Activated naive CD8-positive, alpha-beta T cell treated with anti-CD3 and anti-CD28 coated beads, Interleukin-2, amount 50 U/mL, for 24 hours (primary cell): ENCODE data around the gene FBXL15.

Experiments used
- ATAC-seq: fragments of 150-1000 bp; cut with Tn5 transposase; one replicate; pipeline ENCODE4 v1.10.0; 2021
- DNase-seq: peaks from one replicate; pipeline ENCODE4 v3.0.0; 2021
- H3K27ac Mint-ChIP-seq: one replicate; pipeline ENCODE4 v1.8.0; 2021; ENCODE audit warnings: mild to moderate bottlenecking, mixed read lengths
- H3K27me3 Mint-ChIP-seq: one replicate; pipeline ENCODE4 v1.8.0; 2021; ENCODE audit warnings: mixed read lengths
- H3K36me3 Mint-ChIP-seq: one replicate; pipeline ENCODE4 v1.8.0; 2021; ENCODE audit warnings: low read depth, mixed read lengths
- H3K4me1 Mint-ChIP-seq: one replicate; pipeline ENCODE4 v1.8.0; 2021; ENCODE audit warnings: mixed read lengths
- H3K4me3 Mint-ChIP-seq: one replicate; pipeline ENCODE4 v1.8.0; 2021; ENCODE audit warnings: mild to moderate bottlenecking, moderate library complexity, mixed read lengths
- H3K9me3 Mint-ChIP-seq: one replicate; pipeline ENCODE4 v1.8.0; 2021; ENCODE audit warnings: mixed read lengths

FBXL15 gene

DNA sequence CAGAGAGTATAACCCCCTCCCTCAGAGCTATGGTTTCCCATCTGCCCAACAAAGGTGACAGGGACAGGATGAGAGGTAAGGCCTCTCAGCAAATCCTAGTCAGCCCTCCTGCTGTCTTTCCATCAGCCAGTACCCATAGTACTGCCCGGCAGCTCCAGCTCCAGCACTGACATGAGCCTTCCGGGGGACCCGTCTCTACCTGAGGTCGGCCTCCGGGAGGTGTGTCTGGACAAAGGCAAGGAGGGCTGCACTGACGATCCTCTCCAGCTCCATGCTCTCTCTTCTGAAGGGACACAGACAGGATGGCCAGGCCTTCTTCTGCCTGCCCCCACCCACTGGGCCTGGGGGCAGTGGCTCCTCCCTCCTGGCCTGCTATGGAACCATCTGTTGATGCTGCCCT lies 4.3 kb downstream of the FBXL15 start:
- peaks cover 41% of the 10 kb centered on the region for H3K4me1 Mint-ChIP-seq
- ATAC-seq (no peak), DNase-seq (no peak)
- peaks cover 2% of the 10 kb centered on the region for H3K27me3 Mint-ChIP-seq
- no peak overlapping the region for H3K4me3 Mint-ChIP-seq
- peaks cover 8% of the 10 kb centered on the region for H3K36me3 Mint-ChIP-seq
- H3K27ac Mint-ChIP-seq: no peak overlapping the region
- H3K9me3 Mint-ChIP-seq: no peaks in the 10 kb centered on the region

DNA sequence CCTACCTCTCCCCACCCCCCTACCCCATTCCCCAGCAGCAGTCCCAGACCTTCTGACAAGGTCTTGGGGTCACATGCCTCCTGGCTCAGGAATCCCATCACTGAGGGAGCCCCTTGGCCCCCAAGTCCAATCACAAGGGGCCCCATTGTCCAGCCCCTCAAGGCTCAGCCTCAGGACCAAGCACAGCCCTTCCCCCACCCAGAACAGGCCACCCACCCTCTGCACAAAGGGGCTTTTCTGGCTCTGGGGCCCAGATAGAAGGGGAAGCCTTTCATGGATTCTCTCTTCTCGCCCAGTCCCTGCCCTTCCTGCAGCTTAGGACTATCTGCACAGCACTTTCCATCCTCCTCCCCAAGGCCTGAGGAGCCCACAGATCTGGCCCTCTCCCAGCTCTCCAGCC lies 4.8 kb downstream of the FBXL15 start:
- H3K4me3 Mint-ChIP-seq: no peak overlapping the region

DNA sequence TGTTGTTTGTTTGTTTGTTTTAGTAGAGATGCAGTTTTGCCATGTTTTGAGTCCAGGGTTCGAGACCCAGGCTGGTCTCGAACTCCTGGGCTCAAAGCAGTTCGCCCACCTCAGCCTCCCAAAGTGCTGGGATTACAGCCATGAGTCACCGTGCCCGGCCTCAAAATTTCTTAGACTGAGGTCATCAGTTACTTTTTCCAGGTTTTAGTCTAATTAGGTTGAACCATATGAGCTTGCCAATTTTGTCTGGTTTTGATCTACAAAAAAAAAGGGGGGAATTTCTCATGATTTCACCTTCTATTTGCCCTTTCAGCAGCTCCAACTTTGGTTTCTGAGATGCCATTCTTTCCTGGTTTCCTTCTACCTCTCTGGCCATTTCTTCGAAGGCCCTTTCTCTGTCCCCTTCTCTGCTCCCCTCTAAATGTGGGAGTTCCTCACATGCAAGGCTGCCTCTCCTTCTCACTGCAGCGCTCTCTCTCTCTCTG lies 6.2 kb downstream of the FBXL15 start:
- H3K4me3 Mint-ChIP-seq: peak overlapping the region; percentile 31
- H3K27me3 Mint-ChIP-seq: no peaks in the 10 kb centered on the region
- peak overlapping the region; percentile 24 for H3K27ac Mint-ChIP-seq

More for the DNA sequence above, 4.8 kb downstream of the FBXL15 start:
- no peak overlapping the region for H3K27ac Mint-ChIP-seq
- peaks cover 2% of the 10 kb centered on the region for H3K27me3 Mint-ChIP-seq
- H3K9me3 Mint-ChIP-seq: no peaks in the 10 kb centered on the region
- H3K36me3 Mint-ChIP-seq: peaks cover 8% of the 10 kb centered on the region
- no peak for ATAC-seq
- no peak for DNase-seq
- peaks cover 36% of the 10 kb centered on the region for H3K4me1 Mint-ChIP-seq

DNA sequence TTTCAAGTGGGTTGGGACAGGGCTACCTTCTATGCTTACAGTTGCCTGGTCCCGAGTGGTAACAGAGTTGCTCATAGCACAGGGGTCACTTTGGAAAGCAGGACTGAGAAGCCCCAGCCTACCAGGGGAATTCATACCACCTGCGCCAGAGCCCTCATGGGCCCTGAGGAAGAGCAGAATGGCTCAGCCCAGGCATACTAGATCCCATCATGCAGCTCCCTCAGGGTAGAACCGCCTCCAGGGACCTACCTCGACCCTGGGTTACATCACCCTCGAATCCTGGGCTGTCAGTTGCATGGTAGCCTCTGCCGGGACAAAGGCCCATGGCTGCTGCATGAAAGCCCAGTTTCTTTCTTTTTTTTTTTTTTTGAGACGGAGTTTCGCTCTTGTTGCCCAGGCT lies 8.8 kb downstream of the FBXL15 start:
- H3K36me3 Mint-ChIP-seq: peaks cover 2% of the 10 kb centered on the region
- H3K4me3 Mint-ChIP-seq: no peak overlapping the region
- H3K4me1 Mint-ChIP-seq: peaks cover 45% of the 10 kb centered on the region
- DNase-seq (no peak), ATAC-seq (no peak)
- H3K27ac Mint-ChIP-seq: no peak overlapping the region
- H3K27me3 Mint-ChIP-seq: no peaks in the 10 kb centered on the region
- no peaks in the 10 kb centered on the region for H3K9me3 Mint-ChIP-seq

More for the DNA sequence above, 6.2 kb downstream of the FBXL15 start:
- DNase-seq (no peak), ATAC-seq (no peak)
- peaks cover 7% of the 10 kb centered on the region for H3K36me3 Mint-ChIP-seq
- H3K9me3 Mint-ChIP-seq: no peaks in the 10 kb centered on the region
- H3K4me1 Mint-ChIP-seq: peaks cover 36% of the 10 kb centered on the region

DNA sequence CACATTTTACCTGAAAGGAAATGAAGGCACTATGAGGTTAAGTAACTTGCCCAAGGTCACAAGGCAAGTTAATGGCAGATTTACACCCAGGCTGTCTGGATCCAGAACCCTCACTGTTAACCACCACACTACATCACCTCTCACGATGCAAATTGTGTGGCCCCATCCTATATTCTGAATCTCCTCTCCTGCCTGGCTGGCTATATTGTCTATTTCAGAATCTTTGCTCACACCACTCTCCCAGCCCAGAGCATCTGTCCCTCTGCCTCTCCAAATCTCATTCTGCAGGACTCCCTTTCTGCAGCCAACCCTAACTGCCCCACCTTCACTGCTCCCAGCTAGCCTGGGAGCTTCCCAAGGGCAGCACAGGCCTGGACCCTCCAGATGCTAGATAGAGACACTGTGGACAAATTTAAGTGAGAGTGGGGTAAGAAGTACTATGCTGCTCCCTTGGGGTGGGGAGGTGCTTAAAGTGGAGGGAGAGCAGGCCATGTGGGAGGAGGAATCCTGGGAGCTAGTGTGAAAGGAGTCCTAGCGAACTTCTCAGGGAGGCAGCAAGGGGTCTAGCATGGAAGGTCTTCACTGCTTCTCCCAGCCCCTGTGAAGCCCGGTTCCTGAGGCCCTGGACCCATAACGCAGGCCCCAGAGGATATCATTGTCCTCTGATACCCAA lies 11.0 kb downstream of the FBXL15 start:
- peak overlapping the region; percentile 85 for H3K4me3 Mint-ChIP-seq
- peaks cover 3% of the 10 kb centered on the region for H3K36me3 Mint-ChIP-seq
- H3K27me3 Mint-ChIP-seq: no peaks in the 10 kb centered on the region
- peaks cover 59% of the 10 kb centered on the region for H3K4me1 Mint-ChIP-seq
- no peak for ATAC-seq
- no peak for DNase-seq
- H3K27ac Mint-ChIP-seq: peak overlapping the region; percentile 92
- H3K9me3 Mint-ChIP-seq: no peaks in the 10 kb centered on the region

DNA sequence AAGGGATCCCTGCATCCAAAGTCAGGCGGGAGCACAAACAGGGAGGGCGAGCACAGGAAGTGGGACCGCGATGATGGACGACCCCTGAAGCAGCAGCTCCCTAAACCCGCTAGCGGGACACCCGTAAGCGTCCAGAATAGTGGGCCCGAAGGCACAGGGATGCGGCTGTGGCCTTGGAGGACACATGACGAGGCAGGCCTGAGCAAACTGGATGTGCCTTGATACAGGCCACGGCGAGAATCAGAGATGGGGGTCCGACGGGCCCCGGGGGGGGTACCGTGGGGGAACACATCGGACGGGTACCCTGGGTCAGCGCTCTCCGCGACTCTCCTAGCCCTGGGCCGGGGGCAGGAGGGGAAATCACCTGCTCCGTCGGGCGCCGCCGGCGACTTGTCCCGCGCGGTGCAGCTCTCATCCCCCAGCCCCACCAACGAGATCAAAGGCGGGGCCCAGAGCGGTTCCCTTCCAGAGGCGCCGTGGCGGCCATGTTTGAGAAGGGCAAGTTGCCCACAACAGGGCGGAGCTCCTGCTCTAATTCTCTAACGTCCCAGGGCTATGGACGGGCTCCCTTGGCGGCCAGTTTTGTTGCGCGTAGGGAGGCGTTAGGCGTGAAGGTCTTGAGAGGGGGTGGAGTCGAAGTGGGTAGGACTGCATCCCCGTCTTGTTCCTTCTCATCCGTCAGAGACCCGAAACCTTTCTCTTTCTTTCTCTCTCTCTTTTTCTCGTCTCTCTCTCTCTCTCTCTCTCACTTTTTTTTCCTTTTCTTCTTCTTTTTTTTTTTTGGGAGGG lies 11.7 kb downstream of the FBXL15 start, which contains the start of gene CUEDC2:
Gene CUEDC2 (minus strand): TSS at position 413 of the 789 bp plus-strand sequence. CDS start 7,386 bp downstream, outside the sequence.
- Mint-ChIP-seq H3K9me3 (no peaks in the 10 kb centered on the region), H3K4me3 (peak within 1 kb of the TSS; percentile 85), H3K36me3 (peaks cover 7% of the 10 kb centered on the region), H3K27ac (peak within 1 kb of the TSS; percentile 92), H3K27me3 (no peaks in the 10 kb centered on the region), H3K4me1 (peaks cover 58% of the 10 kb centered on the region)
- peak; percentile 99 for DNase-seq
- ATAC-seq: peak; percentile 91

DNA sequence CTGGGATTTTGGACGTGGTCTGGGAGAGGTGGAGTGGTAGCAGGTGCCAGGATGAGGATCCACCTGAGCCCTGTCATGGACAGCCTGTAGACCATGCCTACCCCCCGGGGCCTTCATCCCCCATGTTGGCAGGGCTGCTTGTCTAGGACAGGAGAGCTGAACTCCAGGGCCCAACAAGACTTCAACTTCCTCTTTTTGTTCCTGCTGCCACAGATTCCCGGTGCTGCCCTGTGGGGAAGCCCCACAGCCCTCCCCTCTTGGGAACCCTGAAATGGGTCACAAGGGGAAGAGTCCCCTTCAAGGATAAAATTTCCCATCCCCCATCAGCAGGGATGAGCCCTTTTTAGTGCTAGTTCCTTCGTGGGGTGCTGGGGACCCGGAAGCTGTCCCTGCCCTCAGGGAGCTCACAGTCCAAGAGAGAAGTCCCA lies 13.0 kb downstream of the FBXL15 start:
- DNase-seq (no peak), ATAC-seq (no peak)
- H3K9me3 Mint-ChIP-seq: no peaks in the 10 kb centered on the region
- H3K4me1 Mint-ChIP-seq: peaks cover 61% of the 10 kb centered on the region
- H3K27ac Mint-ChIP-seq: peak overlapping the region; percentile 92
- H3K27me3 Mint-ChIP-seq: no peaks in the 10 kb centered on the region
- peak overlapping the region; percentile 85 for H3K4me3 Mint-ChIP-seq
- peaks cover 14% of the 10 kb centered on the region for H3K36me3 Mint-ChIP-seq

DNA sequence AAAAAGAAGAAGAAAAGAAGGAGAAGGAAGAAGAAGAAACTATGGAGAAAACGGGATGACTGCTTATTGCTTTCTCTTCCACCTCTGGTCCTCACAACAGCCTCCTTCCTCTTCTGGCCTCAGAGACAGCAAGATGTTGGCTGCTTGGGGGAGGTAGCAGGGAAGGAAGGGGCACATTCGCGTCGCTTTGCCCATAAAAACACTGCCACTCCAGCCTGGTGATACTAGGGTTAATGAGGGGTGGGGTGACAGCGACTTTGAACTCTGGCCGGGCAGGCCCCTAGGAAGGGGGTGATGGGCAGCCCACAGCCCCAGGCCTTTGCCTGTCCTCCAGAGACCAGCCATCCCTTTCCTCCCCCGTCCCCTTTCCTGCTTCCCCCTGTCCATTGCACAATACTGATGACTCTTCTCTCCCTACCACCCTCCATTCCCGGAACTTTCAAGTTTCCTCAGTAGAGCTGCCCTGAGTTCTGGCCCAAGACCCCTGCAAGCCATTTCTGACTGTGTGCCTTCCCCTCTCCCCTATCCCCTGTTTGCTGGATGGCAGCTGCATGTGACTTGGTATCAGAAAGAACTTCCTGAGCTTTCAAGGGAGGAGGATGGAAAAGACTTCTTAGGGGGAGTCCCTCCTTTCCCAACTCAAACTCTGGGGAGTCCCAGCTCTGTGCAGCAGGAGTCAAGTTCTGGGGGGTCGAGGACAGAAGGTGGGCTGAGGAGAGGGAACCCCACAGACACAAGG lies 13.9 kb downstream of the FBXL15 start:
- H3K36me3 Mint-ChIP-seq: peaks cover 14% of the 10 kb centered on the region
- no peak for DNase-seq

DNA sequence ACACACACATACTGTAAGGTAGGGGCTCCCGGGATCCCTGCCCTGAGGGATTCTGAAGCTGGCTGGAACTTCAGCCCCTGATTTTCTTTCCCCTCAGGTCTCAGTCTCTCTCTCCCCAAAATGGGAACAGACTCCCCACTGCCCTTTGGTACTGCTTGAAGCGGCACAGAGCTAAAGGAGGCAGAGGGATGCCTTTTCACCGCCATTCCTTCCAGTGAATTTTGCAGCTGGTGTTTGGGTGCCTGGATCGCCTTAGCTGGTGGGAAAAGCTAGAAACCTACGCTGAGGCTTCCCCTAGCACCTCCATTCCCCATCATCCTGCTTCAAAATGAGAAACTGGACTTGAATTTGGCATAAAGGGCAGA lies 14.5 kb downstream of the FBXL15 start:
- H3K4me3 Mint-ChIP-seq: peak overlapping the region; percentile 85
- DNase-seq: no peak
- H3K4me1 Mint-ChIP-seq: peaks cover 61% of the 10 kb centered on the region
- no peak for ATAC-seq
- H3K9me3 Mint-ChIP-seq: no peaks in the 10 kb centered on the region
- no peaks in the 10 kb centered on the region for H3K27me3 Mint-ChIP-seq
- H3K27ac Mint-ChIP-seq: peak overlapping the region; percentile 92
- H3K36me3 Mint-ChIP-seq: peaks cover 14% of the 10 kb centered on the region

More for the DNA sequence above, 13.9 kb downstream of the FBXL15 start:
- Mint-ChIP-seq H3K4me3 (peak overlapping the region; percentile 85), H3K4me1 (peaks cover 61% of the 10 kb centered on the region), H3K9me3 (no peaks in the 10 kb centered on the region), H3K27ac (peak overlapping the region; percentile 92), H3K27me3 (no peaks in the 10 kb centered on the region)
- no peak for ATAC-seq

DNA sequence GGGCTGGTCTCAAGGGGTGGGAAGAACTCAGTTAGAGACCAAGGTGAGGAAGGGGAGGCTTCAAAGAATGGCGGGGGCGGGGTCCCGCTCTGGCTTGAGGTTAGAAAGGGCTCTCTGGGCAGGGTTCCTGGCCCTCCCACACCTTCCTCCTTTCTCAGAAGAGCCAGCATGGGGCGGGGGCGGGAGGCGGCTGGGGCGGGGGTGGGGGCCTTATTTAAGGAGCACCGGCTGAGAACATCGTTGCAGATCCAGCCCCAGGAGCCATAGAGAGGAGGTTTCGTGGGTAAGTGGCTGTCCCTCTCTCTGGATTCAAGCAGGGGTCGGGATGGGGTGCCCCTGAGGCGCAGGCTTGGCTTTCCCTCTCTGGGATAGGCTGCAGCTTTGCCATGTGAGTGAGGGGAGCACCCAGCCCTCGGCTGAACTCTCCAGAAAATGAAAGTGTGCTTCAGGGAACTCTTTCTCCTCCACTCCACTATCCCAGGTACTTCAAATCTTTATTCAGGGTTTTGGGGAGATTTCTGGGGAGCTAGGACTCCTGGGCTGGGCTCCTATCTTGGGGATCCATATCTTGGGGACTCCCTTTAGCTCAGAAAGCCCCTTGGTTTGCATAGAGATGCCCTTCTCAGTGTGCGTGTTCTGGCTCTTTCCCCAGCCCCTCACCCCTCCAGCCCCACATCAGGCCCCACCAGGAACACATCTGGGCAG lies 15.0 kb downstream of the FBXL15 start:
- peak; percentile 30 for ATAC-seq

DNA sequence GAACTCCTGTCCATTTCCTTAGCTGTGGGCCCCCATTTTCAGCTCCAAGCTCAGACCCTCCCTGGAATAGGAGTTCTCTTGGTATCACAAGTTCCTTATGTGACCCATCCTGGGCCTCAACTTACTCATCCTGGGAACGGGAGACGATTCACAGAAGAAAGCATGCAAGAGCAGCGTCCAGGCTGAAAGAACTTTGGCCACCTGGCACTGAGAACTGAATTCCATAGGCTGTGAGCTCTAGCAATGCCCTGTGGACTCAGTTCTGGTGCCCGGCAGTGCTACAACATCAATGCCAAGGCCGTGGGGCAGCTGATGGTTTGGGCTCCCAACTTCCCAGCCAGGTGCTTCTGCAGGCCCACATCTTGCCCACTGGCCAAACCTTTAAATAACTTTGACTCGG lies 15.7 kb downstream of the FBXL15 start:
- peak overlapping the region; percentile 92 for H3K27ac Mint-ChIP-seq
- no peaks in the 10 kb centered on the region for H3K27me3 Mint-ChIP-seq
- peaks cover 13% of the 10 kb centered on the region for H3K36me3 Mint-ChIP-seq
- H3K4me1 Mint-ChIP-seq: peaks cover 60% of the 10 kb centered on the region
- DNase-seq (no peak), ATAC-seq (no peak)
- no peaks in the 10 kb centered on the region for H3K9me3 Mint-ChIP-seq
- H3K4me3 Mint-ChIP-seq: peak overlapping the region; percentile 85

More for the DNA sequence above, 15.0 kb downstream of the FBXL15 start:
- DNase-seq: peak; percentile 60
- Mint-ChIP-seq H3K36me3 (peaks cover 13% of the 10 kb centered on the region), H3K4me1 (peaks cover 60% of the 10 kb centered on the region), H3K4me3 (peak overlapping the region; percentile 85), H3K27ac (peak overlapping the region; percentile 92), H3K9me3 (no peaks in the 10 kb centered on the region), H3K27me3 (no peaks in the 10 kb centered on the region)

DNA sequence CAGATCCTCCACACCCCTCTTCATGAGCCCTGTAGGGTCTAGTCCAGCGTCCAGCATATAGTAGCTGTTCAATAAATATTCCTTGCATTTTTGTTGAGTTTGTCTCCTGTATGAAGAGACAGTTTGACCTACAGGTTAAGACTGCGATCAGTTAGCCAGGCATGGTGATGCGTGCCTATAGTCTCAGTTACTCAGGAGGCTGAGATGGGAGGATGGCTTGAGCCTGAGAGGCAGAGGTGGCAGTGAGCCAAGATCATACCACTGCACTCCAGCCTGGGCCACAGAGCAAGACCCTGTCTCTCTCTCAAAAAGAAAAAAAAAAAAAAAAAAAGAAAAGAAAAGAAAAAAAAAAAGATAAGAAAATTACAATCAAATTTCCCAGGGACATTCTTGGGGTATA lies 16.9 kb downstream of the FBXL15 start:
- no peaks in the 10 kb centered on the region for H3K9me3 Mint-ChIP-seq

DNA sequence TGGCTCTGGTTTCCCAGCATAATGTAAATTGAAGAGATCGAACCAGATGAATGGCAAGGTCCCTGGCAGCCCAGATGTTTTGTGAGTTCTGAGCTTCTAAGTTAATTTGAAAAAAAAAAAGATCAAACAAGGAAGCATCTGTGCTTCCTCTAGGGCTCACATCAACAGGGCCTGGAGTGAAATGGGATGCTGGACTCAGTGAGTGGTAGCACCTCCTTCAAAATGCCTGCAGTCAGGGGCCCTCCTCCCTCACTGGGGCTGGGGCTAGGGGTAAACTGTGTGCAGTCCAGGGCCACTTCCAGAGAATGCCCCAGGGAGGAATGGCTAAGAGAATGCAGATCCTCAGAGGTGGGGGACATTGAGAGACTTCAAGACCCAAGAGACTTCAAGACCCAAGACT lies 17.7 kb downstream of the FBXL15 start:
- Mint-ChIP-seq H3K27ac (no peak overlapping the region), H3K4me3 (peak overlapping the region; percentile 85), H3K36me3 (peaks cover 13% of the 10 kb centered on the region), H3K4me1 (peaks cover 45% of the 10 kb centered on the region), H3K27me3 (no peaks in the 10 kb centered on the region), H3K9me3 (no peaks in the 10 kb centered on the region)
- DNase-seq (no peak), ATAC-seq (no peak)

More for the DNA sequence above, 16.9 kb downstream of the FBXL15 start:
- Mint-ChIP-seq H3K27me3 (no peaks in the 10 kb centered on the region), H3K4me1 (peaks cover 52% of the 10 kb centered on the region), H3K27ac (peak overlapping the region; percentile 74), H3K4me3 (peak overlapping the region; percentile 85), H3K36me3 (peaks cover 13% of the 10 kb centered on the region)
- DNase-seq: no peak
- ATAC-seq: no peak

DNA sequence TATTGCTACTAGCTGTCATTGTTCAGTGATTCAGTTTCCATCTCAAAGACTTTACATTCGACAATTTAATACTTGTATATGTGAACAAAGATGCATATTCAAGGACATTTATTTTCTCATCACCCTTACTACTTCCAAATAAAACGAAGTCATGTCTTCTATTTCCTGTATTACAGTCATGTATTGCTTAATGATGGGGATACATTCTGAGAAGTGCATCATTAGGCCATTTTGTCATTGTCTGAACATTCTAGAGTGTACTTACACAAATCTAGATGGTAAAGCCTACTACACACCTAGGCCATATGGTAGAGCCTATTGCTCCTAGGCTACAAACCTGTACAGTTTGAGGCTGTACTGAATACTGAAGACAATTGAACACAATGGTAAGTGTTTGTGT lies 24.2 kb downstream of the FBXL15 start:
- H3K4me3 Mint-ChIP-seq: no peak overlapping the region
- no peaks in the 10 kb centered on the region for H3K9me3 Mint-ChIP-seq
- no peaks in the 10 kb centered on the region for H3K36me3 Mint-ChIP-seq
- DNase-seq: no peak
- no peak overlapping the region for H3K27ac Mint-ChIP-seq
- H3K4me1 Mint-ChIP-seq: peaks cover 13% of the 10 kb centered on the region
- ATAC-seq: no peak
- no peaks in the 10 kb centered on the region for H3K27me3 Mint-ChIP-seq
